ENCODE results near the gene NRXN3.

NRXN3 gene

GRCh38 chr14:79242666-79243065 is 1072.5 kb downstream of the NRXN3 start:
- no peak for DNase-seq (ENCODE audit: low spot score)

DNA sequence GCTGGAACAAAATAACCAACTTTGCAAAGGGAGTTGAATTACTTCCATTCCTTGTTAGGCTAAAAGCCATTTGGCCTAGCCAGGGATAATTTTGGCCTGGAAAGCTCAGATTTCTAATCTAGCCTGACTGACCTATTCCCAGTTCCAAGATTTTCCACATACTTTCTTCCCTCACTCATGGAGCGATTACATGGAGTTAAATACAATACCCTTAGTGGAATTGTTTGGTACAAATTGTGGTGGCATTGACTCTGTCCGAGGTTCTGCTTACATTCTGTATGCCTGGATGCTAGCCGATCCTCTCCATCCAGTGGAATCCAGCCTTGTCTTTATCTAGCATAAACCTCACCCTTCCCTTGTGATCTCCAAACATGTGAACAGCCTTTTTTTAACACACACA is 1076.0 kb downstream of the NRXN3 start:
- DNase-seq (ENCODE audit: low spot score): no peak

DNA sequence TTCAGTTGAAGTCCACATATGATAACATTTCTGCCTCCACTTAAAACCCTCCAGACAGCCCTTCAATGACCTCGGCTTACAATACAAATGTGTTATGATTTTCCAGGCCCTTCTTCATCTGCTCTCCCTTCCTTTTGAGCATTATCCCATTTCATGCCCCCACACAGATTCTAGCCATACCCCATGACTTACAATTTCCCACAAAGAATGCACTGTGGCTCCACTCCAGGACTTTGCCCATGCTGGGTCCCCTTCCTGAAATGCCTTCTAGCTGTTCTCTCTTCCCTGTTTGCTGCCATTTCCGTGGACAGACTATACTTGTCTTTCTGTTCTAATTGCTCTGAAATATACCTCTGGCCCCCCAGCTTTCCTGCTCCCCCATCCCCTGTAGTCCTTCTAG is 1078.0 kb downstream of the NRXN3 start:
- DNase-seq (ENCODE audit: low spot score): no peak

- DNase-seq (ENCODE audit: low spot score): no peak
These were observed 1078.6 kb downstream of the NRXN3 start for GRCh38 chr14:79248771-79249170.

GRCh38 chr14:79251278-79251677 is 1081.1 kb downstream of the NRXN3 start:
- DNase-seq (ENCODE audit: low spot score): no peak

DNA sequence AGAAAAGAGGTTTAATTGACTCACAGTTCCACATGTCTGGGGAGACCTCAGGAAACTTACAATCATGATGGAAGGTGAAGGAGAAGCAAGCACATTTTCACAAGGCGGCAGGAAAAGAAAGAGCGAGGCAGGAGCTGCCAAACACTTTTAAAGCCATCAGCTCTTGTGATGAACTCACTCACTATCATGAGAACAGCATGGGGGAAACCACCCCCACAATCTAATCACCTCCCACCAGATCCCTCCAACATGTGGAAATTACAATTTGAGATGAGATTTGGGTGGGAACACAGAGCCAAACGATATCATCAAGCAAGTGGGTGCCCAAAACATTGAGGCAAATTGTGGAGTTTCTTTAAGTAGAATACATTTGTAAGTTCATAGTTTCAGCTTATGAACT is 1083.4 kb downstream of the NRXN3 start:
- DNase-seq (ENCODE audit: low spot score): no peak

- no peak for DNase-seq (ENCODE audit: low spot score)
These were observed 1084.0 kb downstream of the NRXN3 start for GRCh38 chr14:79254069-79254775.

GRCh38 chr14:79256380-79256779 is 1086.2 kb downstream of the NRXN3 start:
- no peak for DNase-seq (ENCODE audit: low spot score)

GRCh38 chr14:79260406-79260805 is 1090.2 kb downstream of the NRXN3 start:
- DNase-seq (ENCODE audit: low spot score): no peak

DNA sequence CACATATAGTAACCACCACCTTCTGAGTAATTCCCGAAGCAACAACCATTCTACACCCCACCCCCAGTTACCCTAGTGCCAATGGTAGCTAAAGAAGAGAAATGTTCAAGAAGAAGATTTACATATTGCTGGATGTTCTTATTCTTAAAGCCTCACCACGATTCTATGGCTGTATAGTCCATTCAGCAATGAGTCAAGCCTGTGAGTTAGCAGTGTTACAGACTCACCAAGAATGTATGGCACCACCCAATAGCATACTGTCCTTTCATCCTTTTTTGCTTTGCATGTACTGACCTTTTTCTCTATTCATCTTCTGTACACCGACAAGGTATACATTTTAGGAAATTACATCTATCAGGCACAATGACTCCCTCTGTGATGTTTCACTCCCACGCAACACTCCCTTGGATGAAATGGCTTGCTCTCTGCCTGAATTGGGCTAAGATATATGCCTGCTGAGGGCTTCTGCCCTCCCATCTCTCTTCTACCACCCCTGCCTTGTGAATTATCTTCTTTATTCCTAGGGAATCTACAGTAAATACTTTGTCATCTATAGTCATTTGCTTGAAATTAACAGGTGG is 1095.3 kb downstream of the NRXN3 start:
- no peak for DNase-seq (ENCODE audit: low spot score)

- DNase-seq (ENCODE audit: low spot score): no peak
These were observed 1100.2 kb downstream of the NRXN3 start for GRCh38 chr14:79270361-79270760.

DNA sequence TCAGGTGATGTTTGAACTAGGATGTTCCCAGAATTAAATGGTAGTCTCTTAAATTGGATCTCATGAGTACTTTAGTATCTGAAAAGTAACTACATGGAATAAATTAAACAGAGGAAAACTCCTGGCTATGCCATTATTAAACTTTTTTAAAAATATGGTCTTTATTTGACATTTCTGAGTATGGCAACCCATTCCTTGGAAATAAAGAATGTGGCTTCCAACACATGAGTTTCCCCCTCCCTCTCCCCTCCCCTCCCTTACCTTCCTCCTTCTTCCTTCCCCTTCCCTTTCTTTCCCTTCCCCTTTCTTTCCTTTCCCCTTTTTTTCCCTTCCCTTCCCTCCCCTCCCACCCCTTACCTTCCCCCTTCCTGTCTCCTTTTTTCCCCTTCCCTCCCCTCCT is 1100.9 kb downstream of the NRXN3 start:
- no peak for DNase-seq (ENCODE audit: low spot score)

DNA sequence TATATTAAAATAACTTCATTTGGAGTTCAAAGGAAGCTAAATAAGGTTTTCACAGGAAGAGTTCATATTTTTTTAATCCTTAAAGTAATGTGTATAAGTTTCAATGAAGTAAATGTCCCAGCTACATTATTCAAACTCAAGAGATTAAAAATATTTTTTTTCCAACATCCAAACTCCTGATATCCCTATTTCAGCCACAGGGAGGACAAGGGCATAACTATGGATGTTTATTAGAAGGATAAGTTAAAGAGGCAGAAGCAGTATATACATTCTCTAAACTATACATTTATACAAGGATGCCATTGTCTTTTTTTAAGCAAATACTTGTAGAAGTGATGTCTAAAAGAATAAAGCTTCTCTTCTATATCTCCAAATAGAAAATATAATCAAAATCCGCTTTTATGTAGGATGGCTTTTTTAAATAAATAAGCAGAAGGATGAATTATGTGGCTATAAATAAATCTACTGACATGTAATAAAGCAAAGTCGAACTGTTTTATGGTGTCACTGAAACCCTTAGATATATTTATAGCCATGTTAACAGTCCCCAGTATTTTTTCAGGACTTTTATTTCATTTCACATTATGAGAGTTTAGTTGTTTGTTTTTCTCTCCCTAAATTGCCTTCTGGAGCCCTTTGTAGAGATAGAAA is 1104.6 kb downstream of the NRXN3 start:
- DNase-seq (ENCODE audit: low spot score): no peak

- DNase-seq (ENCODE audit: low spot score): no peak
These were observed 1105.1 kb downstream of the NRXN3 start for GRCh38 chr14:79275292-79275655.

GRCh38 chr14:79278286-79278797 is 1108.2 kb downstream of the NRXN3 start:
- DNase-seq (ENCODE audit: low spot score): no peak

- no peak for DNase-seq (ENCODE audit: low spot score)
These were observed 1108.8 kb downstream of the NRXN3 start for GRCh38 chr14:79278798-79279644.

GRCh38 chr14:79279645-79280597 is 1109.7 kb downstream of the NRXN3 start:
- no peak for DNase-seq (ENCODE audit: low spot score)

DNA sequence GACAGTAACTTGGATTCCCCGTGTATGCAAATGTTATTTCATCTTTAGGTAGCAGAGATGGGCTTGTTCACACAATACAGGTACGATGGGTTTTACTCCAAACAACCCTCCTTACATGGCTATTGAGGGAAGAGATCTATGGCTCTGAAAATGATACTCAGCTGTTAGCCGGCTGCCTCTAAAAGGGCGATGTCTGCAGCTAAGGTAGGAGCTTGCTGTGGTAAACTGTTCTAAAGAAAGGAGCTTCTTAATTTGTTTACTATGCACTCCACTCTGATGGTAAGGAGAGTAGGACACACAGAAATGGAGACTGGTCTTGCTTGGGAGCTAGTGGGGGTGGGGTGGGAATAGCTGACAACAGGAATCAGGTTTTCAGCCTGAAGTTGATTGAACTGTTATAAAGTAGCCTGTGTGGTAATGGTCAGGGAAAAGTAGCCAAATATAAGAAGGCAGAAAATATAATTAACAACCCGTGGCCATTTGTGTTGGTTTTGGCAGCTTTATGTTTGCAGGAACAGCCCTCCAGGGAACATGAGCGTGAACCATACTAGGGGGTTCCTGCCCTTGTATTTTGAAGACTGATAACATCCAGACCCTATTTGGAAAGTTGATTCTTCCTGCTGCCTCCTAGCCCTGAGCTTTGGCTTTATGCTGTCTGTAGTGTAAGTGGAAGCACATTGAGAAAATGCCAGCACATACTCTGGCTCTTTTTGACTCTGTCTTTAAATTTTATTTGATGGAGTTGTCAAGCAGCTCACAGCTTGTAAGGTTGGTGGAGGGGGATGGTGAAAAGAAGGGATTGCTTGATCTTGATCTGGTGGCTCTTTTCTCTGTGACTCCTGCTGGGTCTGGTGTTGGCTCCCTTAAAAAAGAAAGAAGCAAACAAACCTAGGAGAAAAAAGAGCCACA is 1111.3 kb downstream of the NRXN3 start:
- DNase-seq (ENCODE audit: low spot score): no peak

DNA sequence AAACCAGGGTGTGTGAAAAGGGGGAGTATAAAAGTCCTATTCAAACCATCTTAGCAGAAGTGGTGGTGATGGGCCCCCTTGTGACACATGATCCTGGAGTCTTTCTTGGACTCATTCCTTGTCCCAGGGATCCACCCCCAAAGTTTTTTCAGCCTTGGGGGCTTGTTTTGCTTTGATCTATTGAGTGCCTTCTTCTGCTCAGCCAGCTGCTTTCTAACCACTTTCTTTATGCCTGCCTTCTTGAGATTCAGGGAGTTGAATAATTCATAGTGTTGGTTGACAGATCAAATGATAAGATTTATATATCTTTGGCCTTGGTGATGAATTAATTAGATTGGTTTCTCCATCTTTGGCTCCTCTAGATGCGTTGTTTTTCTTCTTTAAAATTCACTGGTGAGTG is 1114.4 kb downstream of the NRXN3 start:
- no peak for DNase-seq (ENCODE audit: low spot score)

DNA sequence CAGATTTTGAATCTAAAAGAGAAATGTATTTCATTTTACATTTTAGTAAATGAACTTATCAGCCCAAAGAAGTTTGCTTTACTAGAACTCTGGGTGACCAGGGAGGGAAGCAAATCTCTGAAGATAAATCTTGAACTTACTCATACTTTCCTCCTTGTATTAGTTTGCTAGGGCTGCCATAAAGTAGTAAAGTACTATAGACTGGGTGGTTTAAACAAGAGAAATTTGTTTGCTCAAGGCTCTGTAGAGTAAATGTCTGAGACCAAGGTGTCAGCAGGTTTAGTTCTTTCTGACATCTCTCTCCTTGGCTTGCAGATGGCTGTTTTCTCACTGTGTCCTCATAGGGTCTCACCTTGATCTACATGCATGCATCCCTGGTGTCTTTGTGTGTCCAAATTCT is 1115.1 kb downstream of the NRXN3 start:
- DNase-seq (ENCODE audit: low spot score): no peak
